SK-N-SH (cell line): Measurements from ENCODE around the gene MYLK2.
A peak's percentile ranks its signal among the peaks of the same experiment; 100 is the strongest.

ENCODE experiments used
- EP300 ChIP-seq, 2 experiments: IDR thresholded peaks; 2 replicates each; pipeline versions ENCODE4 v1.4.0 to v1.6.1; 2012; ENCODE audit warnings: borderline replicate concordance in 1 of 2, low read depth in 1 of 2, low read length in 1 of 2
- FOXJ3 ChIP-seq: sonication (generic); formaldehyde crosslinking; IDR thresholded peaks from 2 replicates; pipeline ENCODE4 v1.5.1; 2020; ENCODE audit warnings: mild to moderate bottlenecking, missing genetic modification reagents
- MXI1 ChIP-seq: IDR thresholded peaks from 2 replicates; pipeline ENCODE4 v1.6.1; 2012; ENCODE audit warnings: mild to moderate bottlenecking, low read depth, low read length, improper control_type of control experiment
- NRF1 ChIP-seq: IDR thresholded peaks from 2 replicates; pipeline ENCODE4 v1.6.1; 2012; ENCODE audit warnings: low read depth, mild to moderate bottlenecking, low read length
- POLR2AphosphoS5 ChIP-seq: IDR thresholded peaks from 2 replicates; pipeline ENCODE4 v1.6.1; 2012; ENCODE audit warnings: low read depth, low read length
- RAD21 ChIP-seq: IDR thresholded peaks from 2 replicates; pipeline ENCODE4 v1.6.1; 2012; ENCODE audit warnings: mild to moderate bottlenecking, low read length
- RXRA ChIP-seq: IDR thresholded peaks from 2 replicates; pipeline ENCODE4 v1.4.0; 2012; ENCODE audit warnings: low read depth, mild to moderate bottlenecking, borderline replicate concordance
- TAF1 ChIP-seq: IDR thresholded peaks from 2 replicates; pipeline ENCODE4 v1.6.1; 2012; ENCODE audit warnings: low read depth, mild to moderate bottlenecking, low read length, moderate library complexity, borderline replicate concordance
- TF ChIP-seq, protein P1 (sequence below): fragments of 200-600 bp; sonication (generic); IDR thresholded peaks from 2 replicates; pipeline ENCODE4 v1.6.1; 2017; ENCODE audit warnings: antibody characterized with exemption, mild to moderate bottlenecking, moderate library complexity
- TF ChIP-seq, protein P2 (sequence below): IDR thresholded peaks from 2 replicates; pipeline ENCODE4 v1.6.1; 2012; ENCODE audit warnings: mild to moderate bottlenecking, low read depth, low read length, moderate library complexity
- TF ChIP-seq, protein P3 (sequence below): IDR thresholded peaks from 2 replicates; pipeline ENCODE4 v1.4.0; 2012; ENCODE audit warnings: low read depth, borderline replicate concordance

DNA sequence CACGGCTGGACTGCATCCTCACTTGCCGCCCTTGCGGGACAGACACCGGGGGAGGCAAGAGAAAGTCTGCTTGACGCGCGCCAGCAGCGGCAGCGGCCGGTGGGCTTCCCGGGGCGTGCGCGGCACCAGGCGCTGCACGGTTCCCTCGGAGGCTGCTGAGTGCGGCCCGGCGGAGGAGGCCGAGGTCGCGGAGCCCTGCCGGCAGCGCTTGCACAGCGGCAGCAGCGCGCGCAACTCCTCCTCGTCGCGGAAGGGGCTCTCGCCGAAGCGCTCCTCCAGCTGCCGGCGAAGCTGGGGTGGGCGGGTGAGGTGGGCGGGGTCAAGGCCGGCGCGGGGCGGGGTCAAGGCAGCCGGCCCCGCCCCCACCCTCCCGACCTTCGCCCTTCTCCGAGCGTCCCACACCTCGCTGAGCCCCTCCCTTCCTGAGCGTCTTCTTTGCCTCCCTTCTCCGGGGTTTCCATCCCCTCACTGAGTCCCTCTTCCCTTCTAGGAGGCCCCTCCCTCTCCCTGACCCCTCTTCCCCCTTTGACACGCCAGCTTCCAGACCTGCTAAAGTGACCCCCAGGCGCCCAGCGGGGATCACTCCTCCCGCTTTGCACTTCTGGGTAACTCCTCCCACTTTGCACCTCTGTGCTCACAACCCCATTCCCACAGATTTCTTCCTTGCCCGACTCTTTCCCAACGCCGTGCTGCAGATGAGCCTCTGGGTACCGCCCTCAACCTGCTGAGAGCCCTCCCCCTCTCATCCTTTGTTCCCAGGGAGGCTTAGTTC lies 42.4 kb downstream of the MYLK2 start:
- TF ChIP-seq MXI1 (no peak), NRF1 (peak; percentile 45; the same call in 1 of the 2 replicates), RAD21 (no peak), EP300 (IDR thresholded peaks at IDR 0.05; ENCODE audit: borderline replicate concordance in 1 of 2, low read depth in 1 of 2, low read length in 1 of 2) (no peak), RXRA (no peak), FOXJ3 (CRISPR knock-in tag) (no peak), TAF1 (no peak), POLR2AphosphoS5 (no peak)
- TF ChIP-seq, protein P1, sequence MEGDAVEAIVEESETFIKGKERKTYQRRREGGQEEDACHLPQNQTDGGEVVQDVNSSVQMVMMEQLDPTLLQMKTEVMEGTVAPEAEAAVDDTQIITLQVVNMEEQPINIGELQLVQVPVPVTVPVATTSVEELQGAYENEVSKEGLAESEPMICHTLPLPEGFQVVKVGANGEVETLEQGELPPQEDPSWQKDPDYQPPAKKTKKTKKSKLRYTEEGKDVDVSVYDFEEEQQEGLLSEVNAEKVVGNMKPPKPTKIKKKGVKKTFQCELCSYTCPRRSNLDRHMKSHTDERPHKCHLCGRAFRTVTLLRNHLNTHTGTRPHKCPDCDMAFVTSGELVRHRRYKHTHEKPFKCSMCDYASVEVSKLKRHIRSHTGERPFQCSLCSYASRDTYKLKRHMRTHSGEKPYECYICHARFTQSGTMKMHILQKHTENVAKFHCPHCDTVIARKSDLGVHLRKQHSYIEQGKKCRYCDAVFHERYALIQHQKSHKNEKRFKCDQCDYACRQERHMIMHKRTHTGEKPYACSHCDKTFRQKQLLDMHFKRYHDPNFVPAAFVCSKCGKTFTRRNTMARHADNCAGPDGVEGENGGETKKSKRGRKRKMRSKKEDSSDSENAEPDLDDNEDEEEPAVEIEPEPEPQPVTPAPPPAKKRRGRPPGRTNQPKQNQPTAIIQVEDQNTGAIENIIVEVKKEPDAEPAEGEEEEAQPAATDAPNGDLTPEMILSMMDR, result no peak
- TF ChIP-seq, protein P2, sequence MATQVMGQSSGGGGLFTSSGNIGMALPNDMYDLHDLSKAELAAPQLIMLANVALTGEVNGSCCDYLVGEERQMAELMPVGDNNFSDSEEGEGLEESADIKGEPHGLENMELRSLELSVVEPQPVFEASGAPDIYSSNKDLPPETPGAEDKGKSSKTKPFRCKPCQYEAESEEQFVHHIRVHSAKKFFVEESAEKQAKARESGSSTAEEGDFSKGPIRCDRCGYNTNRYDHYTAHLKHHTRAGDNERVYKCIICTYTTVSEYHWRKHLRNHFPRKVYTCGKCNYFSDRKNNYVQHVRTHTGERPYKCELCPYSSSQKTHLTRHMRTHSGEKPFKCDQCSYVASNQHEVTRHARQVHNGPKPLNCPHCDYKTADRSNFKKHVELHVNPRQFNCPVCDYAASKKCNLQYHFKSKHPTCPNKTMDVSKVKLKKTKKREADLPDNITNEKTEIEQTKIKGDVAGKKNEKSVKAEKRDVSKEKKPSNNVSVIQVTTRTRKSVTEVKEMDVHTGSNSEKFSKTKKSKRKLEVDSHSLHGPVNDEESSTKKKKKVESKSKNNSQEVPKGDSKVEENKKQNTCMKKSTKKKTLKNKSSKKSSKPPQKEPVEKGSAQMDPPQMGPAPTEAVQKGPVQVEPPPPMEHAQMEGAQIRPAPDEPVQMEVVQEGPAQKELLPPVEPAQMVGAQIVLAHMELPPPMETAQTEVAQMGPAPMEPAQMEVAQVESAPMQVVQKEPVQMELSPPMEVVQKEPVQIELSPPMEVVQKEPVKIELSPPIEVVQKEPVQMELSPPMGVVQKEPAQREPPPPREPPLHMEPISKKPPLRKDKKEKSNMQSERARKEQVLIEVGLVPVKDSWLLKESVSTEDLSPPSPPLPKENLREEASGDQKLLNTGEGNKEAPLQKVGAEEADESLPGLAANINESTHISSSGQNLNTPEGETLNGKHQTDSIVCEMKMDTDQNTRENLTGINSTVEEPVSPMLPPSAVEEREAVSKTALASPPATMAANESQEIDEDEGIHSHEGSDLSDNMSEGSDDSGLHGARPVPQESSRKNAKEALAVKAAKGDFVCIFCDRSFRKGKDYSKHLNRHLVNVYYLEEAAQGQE, result no peak
- TF ChIP-seq, protein P3, sequence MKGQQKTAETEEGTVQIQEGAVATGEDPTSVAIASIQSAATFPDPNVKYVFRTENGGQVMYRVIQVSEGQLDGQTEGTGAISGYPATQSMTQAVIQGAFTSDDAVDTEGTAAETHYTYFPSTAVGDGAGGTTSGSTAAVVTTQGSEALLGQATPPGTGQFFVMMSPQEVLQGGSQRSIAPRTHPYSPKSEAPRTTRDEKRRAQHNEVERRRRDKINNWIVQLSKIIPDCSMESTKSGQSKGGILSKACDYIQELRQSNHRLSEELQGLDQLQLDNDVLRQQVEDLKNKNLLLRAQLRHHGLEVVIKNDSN, result no peak
